TTC549 (cell line): Measurements from ENCODE around the gene CLN6.
"Not testable (repeated sequence)": the region's sequence is repeated elsewhere in the genome, so short reads cannot be mapped to it uniquely, and the experiment has no call there.

ENCODE experiments used
- FAIRE-seq: peaks from 2 replicates; lab custom pipeline; 2012; peaks lifted over from hg19 to GRCh38; lab: Jason Lieb, UNC

The CLN6 gene

DNA sequence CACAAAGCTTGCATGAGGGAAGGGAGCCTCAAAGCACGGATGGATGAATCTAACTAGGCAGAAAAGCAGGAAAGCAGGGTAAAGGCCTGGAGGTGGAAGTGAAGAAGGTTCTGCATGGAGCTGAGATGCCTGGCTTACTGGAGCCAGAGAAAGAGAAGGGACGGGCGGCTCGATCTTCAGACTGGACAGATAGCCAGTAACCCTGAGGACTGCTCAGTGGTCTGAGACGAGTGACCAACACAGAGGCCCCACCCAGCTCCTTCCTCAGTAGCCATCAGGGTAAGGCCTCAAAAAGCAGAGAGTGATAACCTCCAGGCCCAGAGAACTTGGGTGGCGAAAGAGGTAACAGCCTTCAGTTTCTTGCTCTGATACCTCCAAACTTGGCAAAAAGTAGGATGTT is 6.4 kb downstream of the CLN6 start:
- FAIRE-seq: no peak

DNA sequence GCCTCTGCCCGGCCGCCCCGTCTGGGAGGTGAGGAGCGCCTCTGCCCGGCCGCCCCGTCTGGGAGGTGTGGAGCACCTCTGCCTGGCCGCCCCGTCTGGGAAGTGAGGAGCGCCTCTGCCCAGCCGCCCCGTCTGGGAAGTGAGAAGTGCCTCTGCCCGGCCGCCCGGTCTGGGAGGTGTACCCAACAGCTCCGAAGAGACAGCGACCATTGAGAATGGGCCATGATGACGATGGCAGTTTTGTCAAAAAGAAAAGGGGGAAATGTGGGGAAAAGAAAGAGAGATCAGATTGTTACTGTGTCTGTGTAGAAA is 7.1 kb downstream of the CLN6 start:
- not testable (repeated sequence) for FAIRE-seq

DNA sequence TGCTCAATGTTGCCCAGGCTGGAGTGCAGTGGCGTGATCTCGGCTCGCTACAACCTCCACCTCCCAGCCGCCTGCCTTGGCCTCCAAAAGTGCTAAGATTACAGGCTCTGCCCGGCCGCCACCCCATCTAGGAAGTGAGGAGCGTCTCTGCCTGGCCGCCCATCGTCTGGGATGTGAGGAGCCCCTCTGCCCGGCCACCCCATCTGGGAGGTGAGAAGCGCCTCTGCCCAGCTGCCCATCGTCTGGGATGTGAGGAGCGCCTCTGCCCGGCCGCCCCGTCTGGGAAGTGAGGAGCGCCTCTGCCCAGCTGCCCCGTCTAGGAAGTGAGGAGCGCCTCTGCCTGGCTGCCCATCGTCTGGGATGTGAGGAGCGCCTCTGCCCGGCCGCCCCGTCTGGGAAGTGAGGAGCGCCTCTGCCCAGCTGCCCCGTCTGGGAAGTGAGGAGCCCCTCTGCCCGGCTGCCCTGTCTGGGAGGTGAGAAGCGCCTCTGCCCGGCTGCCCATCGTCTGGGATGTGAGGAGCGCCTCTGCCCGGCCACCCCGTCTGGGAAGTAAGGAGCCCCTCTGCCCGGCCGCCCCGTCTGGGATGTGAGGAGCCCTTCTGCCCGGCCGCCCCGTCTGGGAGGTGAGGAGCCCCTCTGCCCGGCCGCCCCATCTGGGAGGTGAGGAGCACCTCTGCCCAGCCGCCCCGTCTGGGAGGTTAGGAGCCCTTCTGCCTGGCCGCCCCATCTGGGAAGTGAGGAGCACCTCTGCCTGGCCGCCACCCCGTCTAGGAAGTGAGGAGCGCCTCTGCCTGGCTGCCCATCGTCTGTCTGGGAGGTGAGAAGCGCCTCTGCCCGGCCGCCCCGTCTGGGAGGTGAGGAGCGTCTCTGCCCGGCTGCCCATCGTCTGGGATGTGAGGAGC is 7.7 kb downstream of the CLN6 start:
- not testable (repeated sequence) for FAIRE-seq

DNA sequence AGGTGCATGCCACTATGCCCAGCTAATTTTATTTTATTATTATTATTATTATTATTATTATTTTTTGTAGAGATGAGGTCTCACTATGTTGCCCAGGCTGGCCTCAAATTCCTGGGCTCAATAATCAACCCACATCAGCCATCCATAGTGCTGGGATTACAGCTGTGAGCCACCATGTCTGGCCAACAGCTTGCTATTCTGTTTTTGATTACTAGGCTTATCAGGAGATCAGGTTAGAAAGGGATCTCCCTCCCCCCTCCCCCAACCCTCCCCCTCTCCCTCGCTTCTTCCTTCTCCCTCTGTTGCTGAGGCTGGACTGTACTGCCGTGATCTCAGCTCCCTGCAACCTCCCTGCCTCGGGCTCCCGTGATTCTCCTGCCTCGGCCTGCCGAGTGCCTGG is 8.6 kb downstream of the CLN6 start:
- no peak for FAIRE-seq

DNA sequence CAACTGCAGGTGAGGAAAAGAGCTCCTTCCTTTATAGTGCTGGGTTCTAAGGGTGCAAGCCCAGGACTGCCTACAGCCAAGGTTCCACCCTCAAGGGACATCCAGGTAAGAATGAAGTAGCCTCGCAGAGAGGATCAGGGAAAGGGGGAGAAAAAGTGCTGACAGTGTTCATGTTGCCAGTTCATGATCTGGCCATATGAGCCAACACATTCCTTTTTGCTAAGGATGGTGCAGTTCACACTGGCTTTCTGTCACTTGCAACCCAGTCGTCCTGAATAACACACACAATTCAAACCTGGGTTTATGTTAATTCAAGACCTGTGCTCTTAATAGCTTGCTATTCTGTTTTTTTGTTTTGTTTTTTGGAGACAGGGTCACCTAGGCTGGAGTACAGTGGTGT is 9.0 kb downstream of the CLN6 start:
- no peak for FAIRE-seq

DNA sequence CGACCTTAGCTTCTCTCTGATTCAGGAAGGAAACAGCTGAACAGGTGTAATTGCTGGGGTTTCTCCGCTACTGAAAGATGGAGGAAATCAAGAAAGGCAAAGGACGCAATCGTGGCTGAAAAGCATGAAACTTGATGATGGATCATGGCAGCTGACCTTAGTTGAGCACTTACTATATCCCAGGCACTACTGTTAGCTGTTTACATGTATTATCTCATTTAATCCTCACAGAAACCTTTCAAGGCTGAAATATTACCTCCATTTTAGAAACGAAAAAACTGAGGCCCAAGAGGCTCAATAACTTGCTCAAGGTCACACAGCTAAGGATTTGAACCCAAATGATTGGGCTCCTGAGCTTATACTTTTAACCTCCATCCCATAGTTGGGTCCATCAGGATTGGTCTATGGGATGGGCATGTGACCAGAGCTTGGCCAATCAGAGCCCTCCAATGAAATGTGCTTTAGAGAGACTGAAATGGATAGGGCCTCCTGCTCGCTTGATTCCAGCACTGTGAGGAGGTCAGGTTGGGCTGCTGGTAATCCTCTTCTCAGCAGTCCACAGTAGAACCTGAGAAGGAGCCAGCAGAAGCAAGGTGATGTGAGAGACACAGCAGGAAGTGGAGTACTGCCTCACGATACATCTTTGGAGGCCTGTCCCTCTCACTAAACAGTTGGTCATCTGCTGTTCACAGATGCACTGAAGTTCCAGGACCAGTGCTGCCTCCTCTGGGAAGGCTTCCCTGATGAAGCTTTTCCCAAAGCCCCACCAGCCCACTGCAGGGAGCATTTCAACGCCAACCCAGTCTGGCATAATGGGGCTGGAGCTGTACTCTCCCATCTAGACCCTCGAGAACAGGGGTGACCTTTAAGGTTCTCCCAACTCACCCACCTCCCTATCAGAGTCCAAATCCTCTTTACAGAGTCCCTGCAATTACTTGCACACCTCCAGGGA is 10.4 kb downstream of the CLN6 start:
- no peak for FAIRE-seq

DNA sequence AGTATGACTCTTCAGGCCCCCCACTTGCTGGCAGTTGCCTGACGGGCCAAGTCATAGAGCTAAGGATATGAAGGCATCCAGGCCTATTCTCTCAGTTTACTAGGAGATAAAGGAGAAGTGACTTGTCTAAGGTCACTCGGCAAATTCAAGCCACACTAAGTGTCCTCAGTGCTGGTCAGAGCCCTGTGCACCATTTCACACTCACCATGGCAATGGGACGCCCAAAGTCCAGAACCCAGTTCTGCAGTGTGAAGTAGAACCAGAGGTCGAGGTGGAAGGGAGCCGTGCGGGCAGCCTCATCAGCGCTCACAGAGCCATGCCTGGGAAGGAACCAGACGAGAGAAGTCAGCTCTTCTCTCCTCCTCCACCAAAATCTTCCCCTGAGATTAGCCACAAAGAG is 11.2 kb downstream of the CLN6 start:
- no peak for FAIRE-seq

DNA sequence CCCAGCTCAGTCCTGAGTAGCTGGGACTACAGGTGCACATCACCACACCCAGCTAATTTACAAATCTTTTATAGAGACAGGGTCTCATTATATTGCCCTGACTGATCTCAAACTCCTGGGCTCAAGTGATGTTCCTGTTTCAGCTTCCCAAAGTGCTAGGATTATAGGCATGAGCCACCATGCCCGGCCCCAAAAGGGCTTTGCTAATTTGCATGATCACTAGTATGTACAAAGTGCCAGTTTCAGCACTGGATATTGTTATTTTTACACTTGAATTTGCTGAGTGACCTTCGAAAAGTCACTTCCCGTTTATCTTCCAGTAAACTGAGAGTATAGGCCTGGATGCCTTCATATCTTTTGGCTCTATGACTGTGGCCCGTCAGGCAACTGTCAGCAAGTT is 12.2 kb downstream of the CLN6 start:
- no peak for FAIRE-seq

DNA sequence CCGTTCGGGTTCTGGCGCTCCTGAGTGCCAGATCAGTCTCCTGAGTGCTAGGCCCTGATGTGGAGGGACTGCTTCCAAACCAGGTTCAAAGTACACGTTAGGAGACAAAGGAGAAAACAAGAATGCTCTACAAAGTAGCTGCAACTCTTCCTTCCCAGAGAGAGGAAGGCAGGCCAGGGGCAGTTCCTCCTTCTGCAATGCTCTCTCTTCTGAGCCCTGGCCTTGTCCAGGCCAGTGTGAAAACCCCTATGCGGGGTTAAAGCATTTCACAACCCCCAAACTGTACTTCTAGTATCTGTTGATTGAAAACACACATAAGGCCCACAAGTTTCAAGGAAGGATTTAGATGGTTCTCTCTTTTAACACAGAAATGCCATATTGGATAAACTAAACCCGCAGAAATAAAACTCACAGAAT is 14.7 kb downstream of the CLN6 start:
- no peak for FAIRE-seq

DNA sequence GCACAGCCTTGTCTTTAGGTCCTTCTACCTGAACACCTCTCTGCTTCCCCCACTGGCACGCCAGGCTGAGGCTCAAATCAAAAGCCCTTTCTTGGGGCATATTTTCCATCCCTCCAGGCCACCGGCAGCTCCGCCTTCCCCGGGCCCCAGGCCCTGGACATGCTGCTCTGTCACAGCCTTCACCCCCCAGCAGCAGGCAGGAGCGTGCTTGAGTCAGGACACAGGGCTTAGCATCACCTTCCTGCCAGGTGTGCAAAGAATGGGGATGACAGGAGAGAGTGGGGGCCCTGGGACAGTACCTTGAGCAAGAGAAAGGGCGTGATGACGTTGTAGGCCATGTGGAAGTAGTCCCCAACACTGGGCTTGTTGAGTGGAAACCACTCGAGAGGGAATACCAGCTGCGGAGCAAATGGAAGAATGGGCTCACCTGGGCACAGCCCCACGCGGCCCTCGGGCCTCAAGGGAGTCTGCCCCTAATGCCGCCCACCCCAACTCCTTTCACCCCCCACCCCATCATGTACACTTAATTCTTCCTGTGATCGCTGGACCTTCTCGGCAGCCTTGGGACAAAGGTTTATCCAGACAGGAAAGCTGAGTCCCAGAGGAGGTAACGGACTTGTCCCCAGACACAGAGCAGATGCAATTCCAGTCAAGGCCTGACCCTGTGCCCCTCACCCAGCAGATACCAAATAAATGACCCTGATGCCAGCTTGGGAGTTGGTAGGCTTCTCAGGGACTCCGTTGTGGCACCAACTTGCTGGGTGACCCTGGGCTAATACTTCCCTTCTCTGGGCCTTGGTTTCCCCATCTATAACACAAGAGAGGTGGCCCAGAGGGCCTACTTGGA is 15.3 kb downstream of the CLN6 start:
- no peak for FAIRE-seq

DNA sequence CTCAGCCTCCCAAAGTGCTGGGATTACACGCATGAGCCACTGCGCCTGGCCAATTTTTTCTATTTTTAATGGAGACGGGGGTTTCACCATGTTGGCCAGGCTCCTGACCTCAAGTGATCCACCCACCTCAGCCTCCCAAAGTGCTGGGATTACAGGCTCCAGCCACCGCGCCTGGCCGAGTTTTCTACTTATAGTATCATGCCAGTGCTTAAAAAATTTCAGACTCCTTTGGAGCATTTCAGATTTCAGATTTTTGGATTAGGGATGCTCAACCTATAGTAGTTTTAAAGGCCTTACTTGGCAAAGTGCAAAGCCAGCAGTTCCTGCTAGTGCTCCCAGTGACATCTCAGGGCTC is 16.1 kb downstream of the CLN6 start:
- FAIRE-seq: not testable (repeated sequence)

DNA sequence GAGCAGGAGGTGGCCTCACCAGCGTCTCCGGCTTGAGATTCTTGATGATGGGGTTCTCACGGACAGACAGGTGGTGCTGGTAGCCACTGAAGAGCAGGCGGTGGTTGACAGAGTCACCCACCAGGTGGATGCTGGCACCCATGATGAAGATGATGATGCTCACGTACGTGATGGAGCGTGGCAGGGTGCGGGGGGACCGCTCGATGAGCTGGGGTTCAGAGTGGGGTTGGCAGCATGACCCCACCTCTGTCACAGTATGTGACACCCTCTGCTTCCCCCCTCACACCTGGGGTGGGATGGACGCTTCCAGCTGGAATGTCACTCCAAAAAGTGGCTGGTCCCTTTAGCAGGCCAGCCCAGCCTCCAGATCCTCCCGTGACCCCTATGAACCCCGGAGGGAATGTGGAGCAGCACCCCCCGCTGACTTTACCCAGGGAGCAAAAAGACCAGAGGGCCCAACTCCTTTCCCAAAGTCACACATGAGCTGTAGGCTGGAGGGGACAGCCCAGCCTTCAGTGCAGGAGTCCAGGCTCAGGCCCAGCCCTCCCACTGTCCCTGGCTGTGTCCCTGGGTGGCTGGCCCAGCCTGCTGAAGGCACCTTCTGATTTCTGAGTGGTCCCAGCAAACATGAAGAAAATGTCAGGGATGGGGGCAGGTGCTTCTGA is 17.7 kb downstream of the CLN6 start:
- no peak for FAIRE-seq

DNA sequence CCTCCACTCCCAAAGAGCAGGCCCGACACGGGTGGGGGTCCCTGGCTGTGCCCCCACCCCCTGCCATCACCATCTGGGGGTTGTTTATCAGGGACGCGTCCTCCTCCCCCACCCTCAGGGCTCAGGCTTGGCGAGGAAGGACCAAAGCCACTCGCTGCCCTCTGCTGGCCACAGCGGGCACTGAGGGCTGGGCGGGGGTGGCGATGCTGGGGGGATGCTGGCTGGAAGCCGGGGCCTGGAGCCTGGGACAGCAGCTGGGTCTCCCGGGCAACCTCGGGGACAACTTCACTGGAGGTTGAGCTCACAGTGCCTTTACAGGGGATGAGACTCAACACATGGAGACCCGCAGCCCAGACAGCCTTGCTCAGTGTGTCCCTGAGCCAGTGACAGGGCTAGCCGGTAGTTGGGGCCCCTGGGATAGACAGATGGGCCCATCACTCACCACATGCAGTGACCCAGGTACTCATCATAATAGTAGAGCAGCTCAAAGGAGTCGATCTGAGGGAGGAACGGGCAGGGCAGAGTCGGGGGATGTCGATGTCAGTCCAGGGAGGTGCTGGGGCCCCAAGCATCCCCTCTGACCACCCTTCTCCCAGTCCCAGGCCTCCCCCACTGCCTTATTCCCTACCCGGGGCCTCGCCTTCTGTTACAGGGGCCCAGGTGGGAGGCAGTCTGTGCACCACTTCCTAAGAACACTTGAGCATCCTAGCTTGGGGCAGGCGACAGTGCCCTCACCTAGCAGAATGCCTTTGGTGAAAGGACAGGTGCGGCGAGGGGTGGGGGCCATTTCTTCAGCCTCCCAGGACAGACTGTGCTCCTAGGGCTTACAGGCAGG is 18.5 kb downstream of the CLN6 start:
- FAIRE-seq: no peak

DNA sequence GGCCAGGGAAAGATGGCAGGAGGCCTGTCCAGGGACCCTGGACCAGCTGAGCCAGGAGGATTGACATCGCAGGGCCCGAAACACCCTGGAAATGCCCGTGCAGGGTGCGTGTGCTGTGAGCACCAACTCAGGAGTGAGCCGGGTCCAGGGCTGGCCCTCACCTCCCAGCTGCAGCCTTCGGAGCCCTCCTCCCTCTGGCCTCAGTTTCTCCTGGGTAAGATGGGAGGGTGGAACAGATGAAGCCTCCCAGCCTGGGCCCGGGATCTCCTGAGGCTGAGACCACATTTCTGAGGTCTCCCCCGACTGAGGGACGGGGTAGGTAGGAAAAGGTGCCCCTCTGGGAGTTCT is 19.1 kb downstream of the CLN6 start:
- FAIRE-seq: no peak

DNA sequence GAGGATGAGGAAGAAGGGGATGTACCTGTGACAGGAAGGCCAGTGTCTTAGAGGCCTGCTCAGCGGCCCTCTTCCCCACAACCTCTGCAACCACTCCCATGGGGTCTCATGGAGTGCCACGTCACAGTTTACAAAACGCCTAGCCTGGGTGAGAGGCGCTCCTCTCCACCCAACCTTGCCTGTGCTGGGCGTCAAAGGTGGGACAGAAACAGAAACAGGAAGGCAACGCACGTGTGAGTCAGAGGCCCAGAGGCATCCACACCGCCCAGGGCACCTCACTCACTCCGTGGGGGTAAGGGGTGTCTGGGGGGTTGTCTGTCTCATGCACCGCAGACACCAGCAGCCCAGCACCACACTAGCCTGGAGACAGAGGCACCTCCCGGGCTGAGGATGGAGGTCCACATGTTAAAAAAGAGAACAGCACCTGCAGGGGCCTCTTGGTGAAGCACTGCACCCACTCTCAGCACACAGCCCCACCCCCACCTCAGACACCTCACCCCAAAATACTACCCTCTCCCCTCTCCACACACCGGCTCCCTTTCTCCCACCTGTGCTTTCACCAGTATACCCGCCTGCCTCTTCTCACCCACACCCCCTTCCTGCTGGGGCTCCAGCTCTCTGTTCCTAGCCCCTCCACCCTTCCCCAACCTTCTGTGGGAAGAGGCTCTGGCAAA is 19.7 kb downstream of the CLN6 start:
- FAIRE-seq: no peak

DNA sequence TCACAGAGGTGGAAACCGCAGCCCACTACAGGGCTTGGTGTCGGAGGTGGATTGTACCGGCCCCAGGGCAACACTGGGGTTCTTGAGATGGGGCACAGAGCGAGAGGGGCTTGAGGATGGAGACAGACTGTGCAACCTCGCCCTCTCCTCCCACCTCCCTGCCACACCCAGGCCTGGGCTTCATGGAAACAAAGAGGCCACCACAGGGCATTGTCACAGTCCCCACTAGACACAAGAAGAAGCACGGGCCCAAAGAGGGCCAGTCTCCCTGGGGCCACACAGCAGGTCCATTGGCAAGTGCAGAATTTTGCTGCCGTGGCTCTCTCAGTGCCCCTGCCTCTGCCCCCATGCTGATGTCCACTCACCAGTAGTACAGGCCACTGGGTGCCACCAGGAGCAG is 20.3 kb downstream of the CLN6 start:
- no peak for FAIRE-seq

DNA sequence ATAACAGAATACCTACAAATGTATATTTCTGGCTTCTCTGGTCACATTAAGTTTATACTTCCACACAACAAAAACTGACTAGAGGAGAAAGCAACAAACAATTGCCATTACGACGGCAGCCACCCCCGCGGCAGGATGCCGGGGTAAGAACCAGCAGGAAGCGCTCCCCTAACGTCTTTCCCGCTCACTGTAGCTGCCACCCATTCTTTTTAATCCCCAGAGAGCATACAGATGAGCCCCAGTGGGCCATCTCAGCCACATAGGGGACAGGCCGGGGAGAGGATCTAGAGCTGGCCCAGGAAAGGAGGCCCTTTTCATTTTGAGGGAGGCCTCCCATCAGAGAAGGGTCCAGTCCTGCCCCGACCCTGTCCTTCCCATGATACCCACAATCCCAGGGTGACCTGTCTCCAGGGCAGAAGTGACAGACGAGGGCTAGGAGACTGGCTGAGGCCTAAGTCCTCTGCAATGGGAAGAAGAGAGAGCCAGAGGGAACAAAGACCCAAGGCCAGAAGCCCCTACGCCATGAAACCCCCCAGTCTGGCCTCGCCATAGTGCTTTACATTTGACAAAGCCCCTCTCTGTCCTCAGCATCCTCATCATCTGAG is 20.8 kb downstream of the CLN6 start:
- no peak for FAIRE-seq

DNA sequence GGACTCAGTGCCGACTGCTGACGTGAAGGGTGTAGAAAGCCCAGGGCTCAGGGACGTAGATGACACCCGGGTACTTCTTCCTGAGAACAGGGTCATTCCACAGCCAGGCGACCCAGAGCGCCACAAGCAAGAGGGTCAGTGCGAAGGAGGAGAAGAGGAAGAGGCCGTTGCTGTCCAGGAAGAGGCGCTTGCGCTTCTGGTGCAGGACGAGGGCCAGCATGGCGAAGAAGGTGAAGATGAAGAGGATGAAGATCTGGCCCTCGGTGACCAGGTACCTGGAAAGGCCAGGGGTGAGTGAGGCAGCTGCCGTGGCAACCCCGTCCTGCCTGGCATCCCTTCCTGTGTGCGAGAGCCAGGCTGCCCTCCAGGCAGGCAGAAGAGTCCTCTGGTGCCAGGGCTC is 21.4 kb downstream of the CLN6 start:
- FAIRE-seq: no peak

DNA sequence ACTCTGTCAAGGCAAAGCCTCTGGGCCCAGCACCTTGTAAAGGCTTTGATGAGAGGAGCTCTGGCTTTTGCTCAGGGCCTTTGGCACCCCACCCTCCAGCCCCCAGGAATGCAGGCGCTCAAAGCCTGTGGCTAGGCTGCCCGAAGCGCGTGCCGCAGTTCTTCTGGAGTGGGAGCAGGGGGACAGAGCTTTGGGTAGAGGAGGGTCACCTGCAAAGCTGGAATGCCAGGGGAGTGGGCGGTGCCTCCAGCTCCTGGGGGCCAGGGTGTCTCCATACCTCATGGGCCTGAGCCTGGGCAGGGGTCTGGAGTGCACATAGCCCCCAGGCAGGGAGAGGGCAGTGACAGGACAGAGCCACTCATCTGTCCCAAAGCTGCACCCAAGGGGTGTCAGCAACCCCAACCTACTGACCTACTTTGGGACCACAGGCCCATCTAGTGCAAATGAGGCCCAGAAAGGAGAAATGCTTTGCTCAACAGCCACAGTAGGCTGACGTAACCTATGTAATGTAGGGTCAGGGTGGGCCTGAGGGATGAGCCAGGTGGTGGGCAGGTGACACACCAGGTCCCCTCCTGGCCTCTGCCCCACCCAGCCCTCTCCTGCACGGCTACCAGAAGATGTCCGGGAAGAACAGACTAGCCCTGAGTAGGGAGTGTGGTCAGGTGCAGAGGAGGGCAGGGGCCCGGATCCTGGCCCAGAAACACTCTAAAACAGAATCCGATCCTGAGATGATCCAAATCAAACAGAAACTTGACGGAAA is 22.2 kb downstream of the CLN6 start:
- FAIRE-seq: no peak
